Neural progenitor cell (in vitro differentiated cells): ENCODE data around the gene SYNPO2L.

Experiments used
- CTCF ChIP-seq: fragments of 200-600 bp; sonication (generic); IDR thresholded peaks from 2 replicates; pipeline ENCODE4 v1.5.1; 2017; ENCODE audit warnings: antibody characterized with exemption, mild to moderate bottlenecking
- EZH2phosphoT487 ChIP-seq: fragments of 200-600 bp; sonication (generic); IDR thresholded peaks from 2 replicates; pipeline ENCODE4 v1.6.1; 2017; ENCODE audit warnings: antibody characterized with exemption

GRCh38 chr10:73653701-73654100, 2.1 kb downstream of the SYNPO2L start:
- TF ChIP-seq EZH2phosphoT487 (no peak), CTCF (peak; percentile 28)
